Mesendoderm (in vitro differentiated cells): Measurements from ENCODE around the gene SENP8.

Experiments used
- DNase-seq: peaks from one replicate; pipeline ENCODE4 v3.0.0; 2013
- H2AK5ac ChIP-seq: 2 replicates; pipeline ENCODE4 v1.6.1; 2013; ENCODE audit warnings: low read length, inconsistent platforms
- H2BK120ac ChIP-seq: 2 replicates; pipeline ENCODE4 v1.6.1; 2013; ENCODE audit warnings: low read depth, mild to moderate bottlenecking, low read length, moderate library complexity, mixed read lengths
- H2BK15ac ChIP-seq: replicated peaks from 2 replicates; pipeline ENCODE4 v1.6.1; 2013; ENCODE audit warnings: low read depth, mild to moderate bottlenecking, moderate library complexity
- H2BK5ac ChIP-seq: 2 replicates; pipeline ENCODE4 v1.6.1; 2013; ENCODE audit warnings: low read length, inconsistent platforms
- H3K18ac ChIP-seq: 2 replicates; pipeline ENCODE4 v1.6.1; 2013; ENCODE audit warnings: mild to moderate bottlenecking, low read length, mixed read lengths
- H3K23ac ChIP-seq: one replicate; pipeline ENCODE4 v1.6.1; 2013; ENCODE audit warnings: low read length
- H3K27ac ChIP-seq: 2 replicates; pipeline ENCODE4 v1.5.1; 2013; ENCODE audit warnings: low read depth, mild to moderate bottlenecking, inconsistent platforms, low read length, moderate library complexity
- H3K27me3 ChIP-seq: 2 replicates; pipeline ENCODE4 v1.6.1; 2013; ENCODE audit warnings: low read length, control low read depth, mild to moderate bottlenecking, inconsistent platforms; ENCODE audit not compliant: insufficient read depth, poor library complexity
- H3K36me3 ChIP-seq: 2 replicates; pipeline ENCODE4 v1.6.1; 2013; ENCODE audit warnings: low read length, inconsistent platforms; ENCODE audit not compliant: control insufficient read depth, insufficient read depth
- H3K4ac ChIP-seq: one replicate; pipeline ENCODE4 v1.6.1; 2013; ENCODE audit warnings: low read depth, mild to moderate bottlenecking, low read length, moderate library complexity
- H3K4me1 ChIP-seq: 2 replicates; pipeline ENCODE4 v1.6.1; 2013; ENCODE audit warnings: low read depth, low read length, inconsistent platforms; ENCODE audit not compliant: control insufficient read depth
- H3K4me2 ChIP-seq: 2 replicates; pipeline ENCODE4 v1.6.1; 2013; ENCODE audit warnings: low read length
- H3K4me3 ChIP-seq: 2 replicates; pipeline ENCODE4 v1.5.1; 2013; ENCODE audit warnings: mild to moderate bottlenecking, low read length
- H3K56ac ChIP-seq: one replicate; pipeline ENCODE4 v1.6.1; 2013; ENCODE audit warnings: low read length
- H3K79me1 ChIP-seq: 2 replicates; pipeline ENCODE4 v1.6.1; 2013; ENCODE audit warnings: low read length, inconsistent platforms
- H3K79me2 ChIP-seq: 2 replicates; pipeline ENCODE4 v1.6.1; 2013; ENCODE audit warnings: mild to moderate bottlenecking, low read length; ENCODE audit not compliant: control insufficient read depth, insufficient read depth
- H3K9ac ChIP-seq: 2 replicates; pipeline ENCODE4 v1.6.1; 2013; ENCODE audit warnings: low read length, inconsistent platforms
- H4K5ac ChIP-seq: one replicate; pipeline ENCODE4 v1.6.1; 2013; ENCODE audit warnings: low read length
- H4K8ac ChIP-seq: one replicate; pipeline ENCODE4 v1.6.1; 2013; ENCODE audit warnings: low read depth, mild to moderate bottlenecking, control low read depth, low read length, moderate library complexity
- WGBS: extraction: QIAGEN DNeasy Blood & Tissue Kit; methylation state at CpG from one replicate; pipeline ENCODE4 v1.1.7; 2013; ENCODE audit warnings: low lambda C conversion rate, missing lambda C conversion rate; ENCODE audit not compliant: insufficient coverage; ENCODE audit errors: extremely low coverage; 5-methylcytosine and 5-hydroxymethylcytosine counted together

SENP8 gene

GRCh38 chr15:72189250-72189902 is 71.2 kb downstream of the SENP8 start:
- no peak overlapping the region for H3K56ac ChIP-seq
- no peaks in the 10 kb centered on the region for H3K79me2 ChIP-seq
- no peak overlapping the region for H2BK120ac ChIP-seq
- H3K27ac ChIP-seq: no peak overlapping the region
- H3K18ac ChIP-seq: no peak overlapping the region
- H3K4me3 ChIP-seq: no peak overlapping the region
- H4K8ac ChIP-seq: no peak overlapping the region
- H3K9ac ChIP-seq: no peak overlapping the region
- H3K79me1 ChIP-seq: no peaks in the 10 kb centered on the region
- H4K5ac ChIP-seq: no peak overlapping the region
- no peak overlapping the region for H3K23ac ChIP-seq
- H3K4me2 ChIP-seq: no peak overlapping the region
- H2AK5ac ChIP-seq: no peak overlapping the region
- no peak overlapping the region for H2BK5ac ChIP-seq
- no peaks in the 10 kb centered on the region for H3K27me3 ChIP-seq
- no peak for DNase-seq
- H3K4ac ChIP-seq: no peak overlapping the region
- no peaks in the 10 kb centered on the region for H3K36me3 ChIP-seq
- H3K4me1 ChIP-seq: no peaks in the 10 kb centered on the region
- no peak overlapping the region for H2BK15ac ChIP-seq
- WGBS: no CpG with 5 or more reads among the region's 2 CpGs

DNA sequence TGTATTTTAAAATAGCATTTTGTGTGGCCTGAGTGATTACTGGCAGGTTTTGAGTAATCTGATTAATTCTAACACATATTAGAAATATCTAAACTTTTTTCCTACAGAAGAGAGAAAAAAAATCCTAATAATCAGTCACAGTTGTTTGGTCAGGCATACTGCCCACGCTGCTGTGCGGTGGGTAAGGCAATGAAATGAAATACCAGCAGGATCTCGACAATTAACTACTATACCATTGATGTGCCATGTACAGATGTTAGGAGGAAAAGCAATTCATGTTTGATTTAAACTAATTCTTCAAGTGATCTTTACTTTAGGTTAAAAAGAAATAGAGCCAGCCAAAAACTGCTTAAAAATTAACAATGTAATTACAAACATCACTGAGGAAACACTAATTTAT is 74.2 kb downstream of the SENP8 start:
- WGBS: no CpG with 5 or more reads among the region's 3 CpGs
- Histone ChIP-seq H3K27me3 (no peaks in the 10 kb centered on the region), H3K4ac (no peak overlapping the region)

More for the DNA sequence above, 74.2 kb downstream of the SENP8 start:
- Histone ChIP-seq H3K23ac (no peak overlapping the region), H3K27ac (no peak overlapping the region), H2BK5ac (no peak overlapping the region), H3K4me3 (no peak overlapping the region), H2BK120ac (no peak overlapping the region), H3K9ac (no peak overlapping the region), H2AK5ac (no peak overlapping the region), H3K56ac (no peak overlapping the region), H3K4me1 (no peaks in the 10 kb centered on the region), H2BK15ac (no peak overlapping the region), H4K8ac (no peak overlapping the region), H3K79me2 (no peaks in the 10 kb centered on the region), H3K18ac (no peak overlapping the region), H4K5ac (no peak overlapping the region), H3K4me2 (no peak overlapping the region), H3K36me3 (no peaks in the 10 kb centered on the region), H3K79me1 (no peaks in the 10 kb centered on the region)
- no peak for DNase-seq
